Natural killer cell (primary cell): ENCODE results near the gene MNDA. TPM values are rescaled to one million over a fixed set of nuclear protein-coding genes. Genes with fewer than 3 reads are reported as not detected.

Source experiments
- ATAC-seq, 3 donors: fragments of 150-1000 bp in 2 of 3; fragments of 200-7000 bp in 1 of 3; cut with Tn5 transposase; 1 replicate in 1 of 3; 2 replicates in 2 of 3; pipeline ENCODE4 v1.10.0; 2021; ENCODE audit warnings: mild to moderate bottlenecking in 2 of 3, moderate library complexity in 2 of 3
- DNase-seq, 2 donors: peaks; one replicate each; pipeline versions ENCODE4 v3.0.0 to v3.0.0-alpha.2; 2013 to 2021; ENCODE audit warnings: mixed read lengths in 1 of 2
- H3K27ac ChIP-seq: one replicate; pipeline ENCODE4 v1.5.1; 2013; ENCODE audit warnings: mild to moderate bottlenecking, low read length
- H3K27me3 ChIP-seq: one replicate; pipeline ENCODE4 v1.6.1; 2013; ENCODE audit warnings: low read length; ENCODE audit not compliant: control insufficient read depth, insufficient read depth
- H3K36me3 ChIP-seq: one replicate; pipeline ENCODE4 v1.6.1; 2013; ENCODE audit warnings: low read length; ENCODE audit not compliant: control insufficient read depth, insufficient read depth
- H3K4me1 ChIP-seq: one replicate; pipeline ENCODE4 v1.6.1; 2013; ENCODE audit warnings: low read length; ENCODE audit not compliant: control insufficient read depth, insufficient read depth
- H3K4me3 ChIP-seq: one replicate; pipeline ENCODE4 v1.5.1; 2013; ENCODE audit warnings: low read length
- H3K9me3 ChIP-seq: one replicate; pipeline ENCODE4 v1.6.1; 2013; ENCODE audit warnings: low read length; ENCODE audit not compliant: control insufficient read depth, insufficient read depth
- H3K27ac Mint-ChIP-seq, 2 donors: one replicate each; pipeline ENCODE4 v1.8.0; 2022; ENCODE audit warnings: mild to moderate bottlenecking in 2 of 2, mixed read lengths in 2 of 2, moderate library complexity in 1 of 2
- H3K27me3 Mint-ChIP-seq, 2 donors: one replicate each; pipeline ENCODE4 v1.8.0; 2022; ENCODE audit warnings: low read depth in 2 of 2, mixed read lengths in 2 of 2
- H3K36me3 Mint-ChIP-seq: one replicate; pipeline ENCODE4 v1.8.0; 2022; ENCODE audit warnings: mixed read lengths
- H3K4me1 Mint-ChIP-seq, 2 donors: one replicate each; pipeline ENCODE4 v1.8.0; 2022; ENCODE audit warnings: mixed read lengths in 2 of 2
- H3K4me3 Mint-ChIP-seq: one replicate; pipeline ENCODE4 v1.8.0; 2022; ENCODE audit warnings: mild to moderate bottlenecking, moderate library complexity, mixed read lengths
- H3K9me3 Mint-ChIP-seq, 2 donors: one replicate each; pipeline ENCODE4 v1.8.0; 2022; ENCODE audit warnings: mixed read lengths in 2 of 2
- CTCF ChIP-seq: fragments of 200-600 bp; IDR thresholded peaks from one replicate; pipeline ENCODE4 v1.8.0; 2022; ENCODE audit warnings: antibody characterized with exemption
- WGBS: methylation state at CpG from one replicate; pipeline ENCODE4 v1.1.7; 2013; ENCODE audit warnings: missing lambda C conversion rate; ENCODE audit not compliant: insufficient coverage; 5-methylcytosine and 5-hydroxymethylcytosine counted together
- intact Hi-C: fragments of 100-400 bp; cut with micrococcal nuclease; formaldehyde crosslinking; loops from one replicate; pipeline ENCODE4 v1.14.2; 2022
- total RNA-seq, 4 donors: library from RNA; stranded (reverse); fragments of 120-200 nt in 1 of 4; gene quantifications; one replicate each; pipeline versions ENCODE4 v1.2.3 to v1.2.4, GENCODE V29; 2013 to 2022

MNDA gene
- total RNA-seq, 3 donors from 2014 or later (not counting 1 experiment from before 2014, with no cell fraction given) = 3.3 to 14.3 (median 7.0) TPM

- Histone ChIP-seq H3K27ac (no peak overlapping the region), H3K9me3 (no peaks in the 10 kb centered on the region), H3K27me3 (no peaks in the 10 kb centered on the region), H3K36me3 (no peaks in the 10 kb centered on the region), H3K4me3 (no peak overlapping the region), H3K4me1 (no peaks in the 10 kb centered on the region)
- H3K4me3 Mint-ChIP-seq = no peak overlapping the region
- intact Hi-C loops = no loop called here
- H3K36me3 Mint-ChIP-seq = peaks cover 16% of the 10 kb centered on the region
- 86% methylated on average over 3 of the region's 4 CpGs for WGBS
- peaks cover 0 to 3% of the 10 kb centered on the region in 2 donors for H3K9me3 Mint-ChIP-seq
- DNase-seq (no peak), ATAC-seq (no peak)
- peaks cover 0 to 3% of the 10 kb centered on the region in 2 donors for H3K4me1 Mint-ChIP-seq
- no peak overlapping the region for H3K27ac Mint-ChIP-seq
- peaks cover 0 to 8% of the 10 kb centered on the region in 2 donors for H3K27me3 Mint-ChIP-seq
- TF ChIP-seq CTCF = no peak
Measured at GRCh38 chr1:158836038-158836437, 4.9 kb downstream of the MNDA start.

- H3K4me3 Mint-ChIP-seq = no peak overlapping the region
- H3K36me3 Mint-ChIP-seq = peaks cover 16% of the 10 kb centered on the region
- intact Hi-C loops = no loop called here
- no peaks in the 10 kb centered on the region for H3K36me3 ChIP-seq
- no peak for ATAC-seq
- H3K4me1 Mint-ChIP-seq = no peaks in the 10 kb centered on the region
- H3K4me3 ChIP-seq = no peak overlapping the region
- peaks cover 0 to 8% of the 10 kb centered on the region in 2 donors for H3K27me3 Mint-ChIP-seq
- H3K9me3 Mint-ChIP-seq = peaks cover 0 to 3% of the 10 kb centered on the region in 2 donors
- H3K27me3 ChIP-seq = no peaks in the 10 kb centered on the region
- no peak overlapping the region for H3K27ac Mint-ChIP-seq
- H3K27ac ChIP-seq = no peak overlapping the region
- no peak for DNase-seq
- H3K9me3 ChIP-seq = no peaks in the 10 kb centered on the region
- H3K4me1 ChIP-seq = no peaks in the 10 kb centered on the region
- no peak for TF ChIP-seq CTCF
Measured at GRCh38 chr1:158838660-158839059, 7.5 kb downstream of the MNDA start.

- Histone ChIP-seq H3K4me3 (no peak overlapping the region), H3K4me1 (no peaks in the 10 kb centered on the region), H3K9me3 (no peaks in the 10 kb centered on the region), H3K36me3 (no peaks in the 10 kb centered on the region), H3K27me3 (no peaks in the 10 kb centered on the region), H3K27ac (no peak overlapping the region)
- Mint-ChIP-seq H3K4me3 (no peak overlapping the region), H3K27ac (no peak overlapping the region), H3K9me3 (peaks cover 0 to 3% of the 10 kb centered on the region in 2 donors), H3K27me3 (peaks cover 0 to 8% of the 10 kb centered on the region in 2 donors), H3K4me1 (no peaks in the 10 kb centered on the region), H3K36me3 (peaks cover 16% of the 10 kb centered on the region)
- no CpG with 5 or more reads among the region's 2 CpGs for WGBS
- TF ChIP-seq CTCF = no peak
- intact Hi-C loops = no loop called here
- DNase-seq (no peak), ATAC-seq (no peak)
Measured at GRCh38 chr1:158839566-158839965, 8.4 kb downstream of the MNDA start.

GRCh38 chr1:158840236-158840635, 9.1 kb downstream of the MNDA start:
- DNase-seq (no peak), ATAC-seq (no peak)
- Histone ChIP-seq H3K4me3 (no peak overlapping the region), H3K9me3 (no peaks in the 10 kb centered on the region), H3K27ac (no peak overlapping the region), H3K4me1 (no peaks in the 10 kb centered on the region), H3K27me3 (no peaks in the 10 kb centered on the region), H3K36me3 (no peaks in the 10 kb centered on the region)
- WGBS = 76% methylated on average over 4 of the region's 5 CpGs
- Mint-ChIP-seq H3K4me1 (no peaks in the 10 kb centered on the region), H3K27ac (no peak overlapping the region), H3K9me3 (peaks cover 0 to 3% of the 10 kb centered on the region in 2 donors), H3K27me3 (peaks cover 0 to 8% of the 10 kb centered on the region in 2 donors), H3K4me3 (no peak overlapping the region), H3K36me3 (peaks cover 16% of the 10 kb centered on the region)
- TF ChIP-seq CTCF = no peak
- intact Hi-C loops = no loop called here
